ENCODE data around the gene TRIM46.

The TRIM46 gene, protein sequence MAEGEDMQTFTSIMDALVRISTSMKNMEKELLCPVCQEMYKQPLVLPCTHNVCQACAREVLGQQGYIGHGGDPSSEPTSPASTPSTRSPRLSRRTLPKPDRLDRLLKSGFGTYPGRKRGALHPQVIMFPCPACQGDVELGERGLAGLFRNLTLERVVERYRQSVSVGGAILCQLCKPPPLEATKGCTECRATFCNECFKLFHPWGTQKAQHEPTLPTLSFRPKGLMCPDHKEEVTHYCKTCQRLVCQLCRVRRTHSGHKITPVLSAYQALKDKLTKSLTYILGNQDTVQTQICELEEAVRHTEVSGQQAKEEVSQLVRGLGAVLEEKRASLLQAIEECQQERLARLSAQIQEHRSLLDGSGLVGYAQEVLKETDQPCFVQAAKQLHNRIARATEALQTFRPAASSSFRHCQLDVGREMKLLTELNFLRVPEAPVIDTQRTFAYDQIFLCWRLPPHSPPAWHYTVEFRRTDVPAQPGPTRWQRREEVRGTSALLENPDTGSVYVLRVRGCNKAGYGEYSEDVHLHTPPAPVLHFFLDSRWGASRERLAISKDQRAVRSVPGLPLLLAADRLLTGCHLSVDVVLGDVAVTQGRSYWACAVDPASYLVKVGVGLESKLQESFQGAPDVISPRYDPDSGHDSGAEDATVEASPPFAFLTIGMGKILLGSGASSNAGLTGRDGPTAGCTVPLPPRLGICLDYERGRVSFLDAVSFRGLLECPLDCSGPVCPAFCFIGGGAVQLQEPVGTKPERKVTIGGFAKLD

DNA sequence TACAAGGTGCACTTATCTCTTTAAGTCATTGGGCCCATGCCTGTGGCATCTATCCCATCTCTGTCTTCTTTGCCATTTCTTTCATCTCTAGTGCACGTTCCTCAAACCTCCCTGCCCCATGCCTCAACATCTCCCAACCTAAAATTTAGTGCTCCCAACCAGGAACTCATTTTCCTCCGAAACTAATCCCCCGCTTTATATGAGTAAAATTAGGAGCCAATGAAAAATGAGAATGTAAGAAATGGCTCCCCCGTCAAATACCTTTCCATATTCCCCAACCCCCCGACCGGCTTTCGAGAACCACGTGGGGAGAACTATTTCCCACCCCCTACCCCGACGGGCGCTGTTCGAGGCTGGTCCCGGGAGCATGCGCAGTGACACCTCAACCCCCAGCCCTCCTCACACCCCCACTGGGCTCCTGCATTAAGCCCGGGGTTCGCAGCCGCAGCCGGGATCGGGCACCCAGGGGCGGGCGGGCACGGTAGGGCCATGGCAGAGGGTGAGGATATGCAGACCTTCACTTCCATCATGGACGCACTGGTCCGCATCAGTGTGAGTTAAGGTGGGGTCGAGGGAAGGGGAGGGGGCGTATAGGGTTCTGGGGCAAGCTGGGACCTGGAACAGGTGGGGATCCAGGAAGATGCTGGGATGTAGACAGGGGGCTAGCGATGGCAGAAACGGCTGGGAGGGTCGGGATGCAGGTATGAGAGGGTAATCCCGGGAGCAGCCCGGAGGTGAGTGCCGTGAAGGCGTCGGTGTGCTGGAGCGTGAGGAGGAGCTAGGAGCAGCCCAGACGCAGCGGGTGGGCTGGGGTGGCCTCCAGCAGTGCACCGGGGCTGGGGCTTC lies at the start of gene TRIM46:
Gene TRIM46, plus strand, starts transcription at position 372 of the 846 bp plus-strand sequence. Its CDS starts 118 bp downstream, at position 490.
- peak; percentile 81 for DNase-seq

DNA sequence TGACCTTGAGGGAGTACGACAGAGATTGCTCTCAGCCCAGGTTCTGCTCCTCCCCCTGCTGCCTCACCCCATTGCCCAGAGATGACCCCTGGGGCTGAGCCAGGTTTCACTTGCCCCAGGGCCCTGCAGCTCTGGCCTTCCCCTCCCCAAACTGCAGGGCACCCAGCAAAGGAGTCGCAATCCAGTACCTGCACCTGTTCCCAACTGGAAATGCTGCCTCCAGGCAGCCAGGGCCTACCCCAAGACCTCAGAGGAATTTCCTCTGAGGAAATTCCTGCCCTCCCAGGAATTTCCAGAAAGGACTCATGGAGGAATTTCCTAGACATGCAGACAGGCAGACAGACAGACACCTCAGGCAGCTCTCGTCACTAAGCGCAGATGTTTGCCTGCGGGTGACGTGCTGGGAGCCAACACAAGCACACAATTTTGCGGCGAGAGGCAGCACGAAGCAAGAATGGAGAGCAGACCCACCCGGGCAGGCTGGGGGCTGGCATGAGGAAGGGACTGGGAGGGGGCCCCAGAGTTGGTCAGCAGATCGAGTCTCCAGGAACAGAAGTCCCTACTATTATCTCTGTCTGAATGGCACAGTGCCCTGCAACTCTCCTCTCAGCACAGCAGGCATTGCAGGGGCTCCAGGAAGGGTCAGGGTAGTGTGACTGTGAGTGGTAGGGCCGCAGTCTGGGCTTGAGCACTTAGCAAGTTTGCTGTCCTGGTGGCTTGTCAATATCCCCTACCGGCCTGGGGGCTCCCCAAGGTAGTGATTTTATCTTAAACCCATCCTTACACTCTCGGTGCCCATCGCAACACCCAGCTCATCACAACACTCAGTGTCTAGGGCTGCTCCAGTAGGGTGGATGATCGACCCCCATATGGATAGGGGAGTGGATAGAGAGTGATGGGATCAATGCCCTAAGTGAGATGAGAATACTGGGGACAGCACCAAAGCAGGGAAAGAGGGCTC lies 48.9 kb upstream of the TRIM46 start:
- peak; percentile 38 for DNase-seq

DNA sequence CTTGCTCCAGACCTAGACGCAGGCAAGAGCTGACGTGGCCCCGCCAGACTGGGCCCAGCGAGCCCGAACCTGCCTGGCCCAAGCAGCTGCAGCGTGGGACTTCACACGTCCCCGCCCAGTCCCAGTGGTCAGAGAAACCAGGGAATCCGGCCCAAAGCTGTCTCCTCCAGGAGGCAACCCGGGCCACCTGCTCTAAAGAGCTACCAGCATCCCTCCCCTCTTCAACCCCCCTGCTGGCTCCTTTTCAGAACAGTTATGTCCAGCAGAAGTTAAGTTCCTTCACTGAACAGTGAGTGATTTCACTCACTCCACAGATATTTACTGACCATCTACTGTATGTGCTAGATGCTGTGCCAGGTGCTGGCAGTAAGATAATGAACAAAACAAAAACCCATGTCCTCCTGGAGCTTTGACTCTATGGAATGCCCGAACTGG lies 48.1 kb upstream of the TRIM46 start:
- no peak for DNase-seq

DNA sequence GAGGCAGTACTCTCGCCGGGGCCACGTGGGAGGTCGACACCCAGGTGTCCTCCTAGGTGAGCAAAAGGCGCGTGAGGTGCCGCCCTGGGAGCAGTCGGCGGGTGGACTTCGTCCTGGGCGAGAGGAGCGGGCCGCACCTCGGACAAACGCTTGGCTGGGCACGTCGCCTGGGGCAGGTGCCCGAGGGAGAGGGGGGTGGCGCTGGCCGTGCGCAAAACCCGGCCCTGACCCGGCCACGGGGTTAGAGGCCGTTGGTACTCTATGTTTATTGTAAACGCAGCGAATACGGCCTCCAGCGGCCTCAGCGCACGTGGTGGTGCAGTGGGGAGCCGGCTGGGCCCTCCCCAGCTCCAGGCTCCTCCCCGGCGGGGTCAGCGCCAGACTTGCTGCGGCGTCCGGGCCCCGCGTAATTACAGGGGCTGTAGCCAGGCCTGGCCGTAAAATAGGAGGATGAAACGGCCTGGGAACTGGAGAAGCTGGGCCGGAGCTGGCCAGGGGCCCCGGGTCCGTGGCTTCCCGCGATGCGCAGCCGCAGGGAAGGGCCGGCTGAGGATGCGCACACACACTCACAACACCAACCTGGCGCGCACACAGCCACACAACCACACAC lies 47.6 kb upstream of the TRIM46 start:
- no peak for DNase-seq

DNA sequence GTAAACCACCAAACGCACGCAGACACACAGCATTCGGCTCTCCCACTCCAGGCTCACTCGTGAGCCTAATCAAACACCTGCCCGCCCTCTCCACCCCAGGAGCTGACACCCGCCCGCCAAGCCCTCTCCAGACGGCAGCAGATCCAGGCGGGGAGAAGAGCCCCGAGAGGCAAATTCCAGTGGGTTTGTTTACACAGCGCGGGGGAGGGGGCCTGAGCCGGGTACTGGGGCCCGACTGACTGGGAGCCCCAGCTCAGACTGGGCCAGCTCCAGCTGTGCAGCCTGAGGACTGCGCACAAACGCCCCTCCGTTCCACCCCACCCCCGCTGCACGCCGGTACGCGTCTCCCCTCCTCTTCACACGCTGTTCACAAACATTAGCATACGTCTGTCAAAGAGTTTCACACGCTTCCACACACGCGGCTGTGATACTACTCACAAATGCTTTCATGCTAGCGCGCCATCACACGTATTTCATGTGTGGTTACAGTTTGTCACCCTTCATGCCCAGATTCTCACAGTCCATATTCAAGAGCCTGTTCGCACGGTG lies 47.0 kb upstream of the TRIM46 start:
- DNase-seq: no peak

DNA sequence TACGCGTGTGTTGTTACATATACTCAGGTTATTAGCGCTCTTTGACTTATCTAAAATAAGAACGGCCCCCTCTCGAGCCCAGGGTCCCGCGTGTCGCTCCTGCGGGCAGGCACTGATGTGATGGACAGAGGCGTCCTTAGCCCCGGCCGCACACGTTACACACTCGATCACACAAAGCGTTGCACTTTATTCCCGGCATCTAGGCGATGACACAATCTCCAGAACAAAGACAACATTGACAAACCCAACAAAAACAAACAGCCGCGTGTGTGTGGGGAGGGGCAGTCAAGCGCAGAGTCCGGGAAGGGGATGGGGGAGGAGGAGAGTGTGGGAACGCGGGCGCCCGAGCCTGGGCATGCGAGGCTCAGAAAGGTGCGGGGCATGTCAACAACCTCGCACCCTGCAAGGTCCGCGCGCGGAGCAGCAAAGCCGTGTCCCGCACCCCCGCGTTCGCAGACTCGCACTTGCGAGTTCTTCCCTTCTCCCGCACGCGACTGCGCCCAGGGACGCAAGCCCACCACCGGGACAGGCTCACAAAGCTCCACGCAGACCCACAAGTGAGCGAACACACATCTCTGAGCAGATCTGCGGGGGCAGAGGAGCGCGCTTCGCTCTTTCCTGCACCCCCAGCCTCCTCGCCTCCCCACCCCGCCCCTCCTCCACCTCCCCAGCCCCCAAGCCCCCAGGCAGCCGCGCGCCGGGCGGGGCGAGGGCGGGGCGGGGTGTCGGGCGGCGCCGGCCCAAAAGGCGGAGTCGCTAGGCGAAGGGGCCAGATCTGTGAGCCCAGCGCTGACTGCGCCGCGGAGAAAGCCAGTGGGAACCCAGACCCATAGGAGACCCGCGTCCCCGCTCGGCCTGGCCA lies 46.3 kb upstream of the TRIM46 start, which contains the start of gene EFNA1:
Gene EFNA1, plus strand, starts transcription at position 772 of the 862 bp plus-strand sequence. CDS start 102 bp downstream, outside the sequence.
- peak; percentile 24 for DNase-seq

DNA sequence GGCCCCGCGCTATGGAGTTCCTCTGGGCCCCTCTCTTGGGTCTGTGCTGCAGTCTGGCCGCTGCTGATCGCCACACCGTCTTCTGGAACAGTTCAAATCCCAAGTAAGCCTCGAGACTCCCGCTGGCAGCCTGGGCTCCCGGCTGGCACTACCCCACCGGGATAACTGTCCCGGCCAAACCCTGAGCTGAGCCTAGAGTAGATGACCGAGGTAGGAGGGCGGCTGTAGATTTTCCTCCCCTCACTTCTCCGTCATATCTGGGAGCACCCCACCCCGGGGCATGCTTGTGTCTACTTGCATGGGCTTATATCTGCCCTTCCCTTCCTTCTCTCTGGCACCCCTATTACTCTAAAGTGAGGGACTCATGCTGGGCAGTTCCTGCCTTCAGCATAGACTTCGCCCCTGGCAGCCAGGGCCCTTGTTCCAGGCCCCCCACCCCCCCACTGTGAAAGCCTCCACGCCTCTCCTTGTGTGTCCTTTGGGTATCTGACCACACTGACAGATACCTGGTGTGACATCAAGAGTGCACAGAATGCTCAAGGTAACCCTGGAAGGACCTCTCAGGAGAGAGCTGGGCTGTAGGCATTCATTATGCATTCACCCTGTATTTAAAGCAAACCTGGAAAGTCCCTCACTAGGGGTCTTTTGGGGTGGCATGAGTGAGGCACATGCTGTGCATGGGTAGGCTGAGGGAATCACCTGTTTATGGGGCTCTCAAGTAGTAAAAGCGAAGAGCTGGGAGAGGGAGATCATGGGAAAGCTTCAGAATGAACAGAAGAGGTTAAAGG lies 45.5 kb upstream of the TRIM46 start:
- no peak for DNase-seq

DNA sequence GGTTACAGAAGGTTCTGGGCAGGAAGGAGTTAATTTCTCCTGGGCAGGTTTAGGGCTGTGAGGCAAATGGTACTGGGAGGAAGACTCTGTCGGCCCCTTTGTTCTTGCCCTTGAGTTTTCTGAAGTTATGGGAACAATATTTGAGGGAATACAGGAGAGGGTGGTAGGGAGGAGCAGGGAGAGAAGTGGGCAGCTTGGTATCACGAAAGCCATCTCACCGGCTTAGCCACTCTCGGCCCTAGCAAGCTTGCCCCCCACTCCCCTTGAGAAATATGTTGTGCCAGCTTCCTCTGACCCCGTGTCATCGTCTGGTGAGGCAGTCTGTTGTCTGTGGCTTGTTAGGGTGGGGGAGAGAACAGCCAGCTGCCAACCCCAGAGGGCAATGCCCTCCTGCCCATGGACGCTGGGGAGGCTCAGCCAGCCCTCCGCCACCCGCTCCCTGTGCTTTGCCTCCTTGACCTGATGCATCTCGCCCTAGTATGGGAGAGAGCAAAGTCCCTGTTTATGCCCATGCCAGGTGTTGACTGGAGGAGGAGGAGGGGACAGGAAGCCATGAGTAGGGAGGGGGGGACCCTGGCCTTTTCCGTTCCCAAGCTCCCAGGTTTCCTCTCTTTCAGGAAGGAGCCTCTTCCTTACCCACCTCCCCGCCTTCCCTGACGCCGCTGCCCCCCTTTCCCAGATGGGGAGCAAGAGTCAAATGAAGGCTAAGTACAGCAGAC lies 44.7 kb upstream of the TRIM46 start:
- no peak for DNase-seq

DNA sequence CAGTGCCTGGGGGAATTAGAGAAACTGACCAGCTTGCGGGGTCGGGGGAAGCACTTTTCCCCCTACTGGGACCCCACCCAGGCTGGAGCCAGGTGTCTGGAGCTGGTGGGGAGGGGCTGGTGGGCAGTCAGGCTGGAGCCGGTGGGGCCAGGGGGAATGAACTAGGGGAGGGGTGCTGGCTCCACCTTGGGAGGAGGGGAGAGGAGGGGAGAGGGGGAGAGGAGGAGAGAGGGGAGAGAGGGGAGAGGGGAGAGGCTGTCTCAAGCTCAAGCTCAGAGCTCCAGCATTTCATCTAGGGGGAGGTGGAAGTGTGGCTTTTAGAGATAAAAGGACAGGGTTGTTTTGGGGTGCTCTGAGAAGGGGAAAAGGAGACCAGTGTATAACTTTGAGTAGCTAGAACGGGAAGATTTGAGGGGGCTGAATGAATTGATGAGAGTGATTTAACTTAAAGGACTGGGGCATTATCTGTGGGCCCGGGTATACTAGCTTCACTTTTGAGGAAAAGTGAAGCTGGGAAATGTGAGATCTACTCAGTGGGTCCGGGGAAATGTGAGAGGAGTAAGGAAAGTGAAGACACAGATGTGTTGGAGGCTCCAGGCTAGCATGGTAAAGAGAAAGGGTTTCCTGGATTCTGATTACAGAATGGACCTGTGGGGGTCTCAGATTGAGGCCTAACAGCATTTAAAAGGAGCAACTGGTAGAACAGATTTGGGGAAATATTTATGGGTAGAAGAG lies 43.2 kb upstream of the TRIM46 start:
- DNase-seq: no peak

DNA sequence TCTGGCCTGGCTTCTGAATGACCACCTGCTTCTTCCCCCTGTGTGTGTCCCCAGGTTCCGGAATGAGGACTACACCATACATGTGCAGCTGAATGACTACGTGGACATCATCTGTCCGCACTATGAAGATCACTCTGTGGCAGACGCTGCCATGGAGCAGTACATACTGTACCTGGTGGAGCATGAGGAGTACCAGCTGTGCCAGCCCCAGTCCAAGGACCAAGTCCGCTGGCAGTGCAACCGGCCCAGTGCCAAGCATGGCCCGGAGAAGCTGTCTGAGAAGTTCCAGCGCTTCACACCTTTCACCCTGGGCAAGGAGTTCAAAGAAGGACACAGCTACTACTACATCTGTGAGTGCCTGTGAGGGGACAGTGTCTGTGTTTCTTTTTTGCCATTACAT lies 42.4 kb upstream of the TRIM46 start:
- no peak for DNase-seq

DNA sequence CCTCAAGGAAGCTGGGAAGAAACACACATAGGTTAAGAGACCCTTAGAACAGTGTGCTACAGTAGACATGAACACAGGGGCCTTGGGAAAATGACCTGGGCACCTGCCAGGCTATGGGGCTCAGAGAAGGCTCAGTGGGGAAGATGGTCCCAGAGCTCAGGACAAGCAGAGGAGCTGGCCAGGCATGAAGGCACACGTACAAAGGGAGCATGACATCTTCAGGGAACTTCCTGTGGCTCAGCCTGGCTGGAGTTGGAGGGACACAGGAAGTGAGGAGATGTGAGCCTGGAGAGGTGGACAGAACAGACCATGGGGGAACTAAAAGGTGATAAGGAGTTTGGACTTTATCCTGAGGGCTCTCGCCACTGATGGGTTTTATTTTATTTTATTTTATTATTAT lies 41.8 kb upstream of the TRIM46 start:
- DNase-seq: no peak

DNA sequence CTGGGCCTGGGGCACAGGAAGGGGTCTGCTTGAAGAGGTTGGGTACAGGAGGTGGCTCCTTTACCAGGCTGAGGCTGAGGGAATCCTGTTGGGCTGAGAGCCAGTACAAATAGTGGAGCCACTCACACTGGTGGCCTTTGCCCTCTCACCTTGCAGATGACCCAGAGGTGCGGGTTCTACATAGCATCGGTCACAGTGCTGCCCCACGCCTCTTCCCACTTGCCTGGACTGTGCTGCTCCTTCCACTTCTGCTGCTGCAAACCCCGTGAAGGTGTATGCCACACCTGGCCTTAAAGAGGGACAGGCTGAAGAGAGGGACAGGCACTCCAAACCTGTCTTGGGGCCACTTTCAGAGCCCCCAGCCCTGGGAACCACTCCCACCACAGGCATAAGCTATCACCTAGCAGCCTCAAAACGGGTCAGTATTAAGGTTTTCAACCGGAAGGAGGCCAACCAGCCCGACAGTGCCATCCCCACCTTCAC lies 39.8 kb upstream of the TRIM46 start:
- no peak for DNase-seq

DNA sequence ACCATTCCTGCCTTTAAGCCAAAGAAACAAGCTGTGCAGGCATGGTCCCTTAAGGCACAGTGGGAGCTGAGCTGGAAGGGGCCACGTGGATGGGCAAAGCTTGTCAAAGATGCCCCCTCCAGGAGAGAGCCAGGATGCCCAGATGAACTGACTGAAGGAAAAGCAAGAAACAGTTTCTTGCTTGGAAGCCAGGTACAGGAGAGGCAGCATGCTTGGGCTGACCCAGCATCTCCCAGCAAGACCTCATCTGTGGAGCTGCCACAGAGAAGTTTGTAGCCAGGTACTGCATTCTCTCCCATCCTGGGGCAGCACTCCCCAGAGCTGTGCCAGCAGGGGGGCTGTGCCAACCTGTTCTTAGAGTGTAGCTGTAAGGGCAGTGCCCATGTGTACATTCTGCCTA lies 39.3 kb upstream of the TRIM46 start:
- no peak for DNase-seq

DNA sequence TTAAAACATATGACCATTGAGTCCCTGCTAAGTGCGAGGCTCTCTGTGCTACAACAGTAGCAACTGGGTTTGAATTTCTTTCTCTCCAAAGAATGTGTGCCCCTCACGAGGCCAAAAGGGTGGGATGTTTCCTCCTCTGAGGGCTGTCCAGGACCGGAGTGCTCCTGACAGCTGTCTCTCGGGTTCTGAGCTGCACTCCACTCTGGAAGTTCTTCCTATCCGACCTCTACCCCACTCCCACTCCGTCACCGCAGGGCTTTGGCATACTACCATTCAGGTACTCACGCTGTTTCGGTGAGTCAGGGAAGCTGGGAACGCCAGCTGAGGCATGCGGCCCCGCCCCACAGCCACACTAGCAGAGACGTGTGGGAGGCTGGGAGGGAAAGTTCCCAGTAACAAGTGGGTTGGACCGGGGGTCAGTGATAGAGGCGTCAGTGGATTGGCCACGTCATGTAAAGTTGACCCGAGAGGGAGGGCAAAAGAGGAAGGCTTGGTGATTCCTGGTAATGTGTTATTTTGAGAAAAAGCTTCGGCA lies 38.7 kb upstream of the TRIM46 start:
- peak; percentile 92 for DNase-seq

DNA sequence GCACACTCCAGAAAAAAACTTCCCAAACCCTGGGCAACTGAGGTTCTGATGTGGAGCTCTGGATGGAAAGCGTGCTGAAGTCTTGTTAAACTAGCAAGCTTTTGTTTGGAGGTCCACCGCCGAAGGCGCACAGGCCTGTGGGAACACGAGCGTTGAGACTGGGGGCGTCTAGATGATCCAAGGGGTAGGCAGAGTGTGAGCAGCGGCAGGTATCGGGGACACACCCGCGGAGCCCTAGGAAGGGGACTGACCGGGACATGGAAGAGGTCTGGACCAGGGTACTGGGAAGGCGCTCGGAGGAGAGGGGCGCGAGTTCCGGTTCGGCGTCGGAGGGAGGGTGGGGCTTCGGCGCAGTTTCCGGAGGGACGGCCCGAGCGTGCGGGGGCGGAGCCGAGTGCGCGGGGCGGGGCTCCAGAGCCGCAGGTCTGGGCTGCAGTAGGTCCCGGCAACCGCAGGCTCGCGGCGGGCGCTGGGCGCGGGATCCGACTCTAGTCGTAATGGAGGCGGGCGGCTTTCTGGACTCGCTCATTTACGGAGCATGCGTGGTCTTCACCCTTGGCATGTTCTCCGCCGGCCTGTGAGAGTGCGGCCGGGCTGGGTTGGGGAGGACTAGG lies 38.1 kb upstream of the TRIM46 start, which contains the start of gene SLC50A1:
Gene SLC50A1, plus strand, starts transcription at position 438 of the 614 bp plus-strand sequence. Its CDS starts 60 bp downstream, at position 498.
- DNase-seq: peak; percentile 92

DNA sequence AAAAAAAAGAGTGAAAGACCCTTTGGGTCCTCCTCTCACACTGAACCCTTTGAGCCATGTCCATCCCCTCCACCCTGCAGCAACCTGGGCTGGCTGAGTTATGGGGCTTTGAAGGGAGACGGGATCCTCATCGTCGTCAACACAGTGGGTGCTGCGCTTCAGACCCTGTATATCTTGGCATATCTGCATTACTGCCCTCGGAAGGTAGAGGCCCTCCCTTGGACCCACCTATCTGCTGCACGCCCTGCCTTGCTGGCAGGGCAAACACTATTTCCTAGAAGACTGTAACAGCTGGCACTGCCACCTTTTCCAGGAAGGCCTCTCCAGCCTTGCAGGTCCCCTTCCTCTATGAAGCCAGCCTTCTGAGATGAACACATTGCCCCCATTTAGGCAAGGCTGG lies 36.9 kb upstream of the TRIM46 start:
- DNase-seq: no peak
